ENCODE results near the gene IL10RA. TPM values are rescaled to one million over a fixed set of nuclear protein-coding genes. Genes with fewer than 3 reads are reported as not detected.

Gene IL10RA
- total RNA-seq, 1 experiment from 2014 or later, result not detected

DNA sequence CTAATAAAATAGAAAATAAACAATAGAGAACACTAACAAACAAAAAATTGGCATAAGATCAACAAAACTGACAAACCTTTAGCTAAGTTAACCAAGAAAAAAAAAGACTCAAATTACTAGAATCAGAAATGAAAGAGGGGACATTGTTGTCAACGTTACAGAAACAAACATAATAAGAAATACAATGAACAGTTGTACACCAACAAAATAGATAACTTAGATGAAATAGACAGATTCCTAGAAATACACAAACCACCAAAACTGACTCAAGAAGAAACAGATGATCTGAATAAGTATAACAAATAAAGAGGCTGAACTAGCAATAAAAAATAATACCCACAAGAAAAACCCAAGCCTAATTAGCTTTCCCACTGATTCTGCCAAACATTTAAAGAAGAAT, 55.9 kb downstream of the IL10RA start:
- Histone ChIP-seq H3K9me2 (replicated peaks; ENCODE audit: low read length) (no peaks in the 10 kb centered on the region), H4K20me1 (ENCODE audit: low read length) (no peaks in the 10 kb centered on the region), H3K9ac (ENCODE audit: low read length) (no peak overlapping the region), H3K9me3 (ENCODE audit: low read length) (no peaks in the 10 kb centered on the region), H3K4me2 (ENCODE audit: low read length) (no peak overlapping the region), H3K4me1 (ENCODE audit: insufficient read depth, low read length) (no peaks in the 10 kb centered on the region), H3F3A (ENCODE audit: low read length, unreplicated experiment) (no peaks in the 10 kb centered on the region), H3K36me3 (ENCODE audit: low read depth, low read length) (no peaks in the 10 kb centered on the region), H3K27ac (ENCODE audit: low read length) (no peak overlapping the region), H3K27me3 (ENCODE audit: low read length) (peaks cover 80% of the 10 kb centered on the region), H2AFZ (ENCODE audit: low read length) (no peak overlapping the region), H3K79me2 (ENCODE audit: low read length) (no peaks in the 10 kb centered on the region), H3K4me3 (ENCODE audit: low read length) (no peak overlapping the region)
- no TSS peak for BruUV-seq (replicated peaks)
- TF ChIP-seq, protein P1, sequence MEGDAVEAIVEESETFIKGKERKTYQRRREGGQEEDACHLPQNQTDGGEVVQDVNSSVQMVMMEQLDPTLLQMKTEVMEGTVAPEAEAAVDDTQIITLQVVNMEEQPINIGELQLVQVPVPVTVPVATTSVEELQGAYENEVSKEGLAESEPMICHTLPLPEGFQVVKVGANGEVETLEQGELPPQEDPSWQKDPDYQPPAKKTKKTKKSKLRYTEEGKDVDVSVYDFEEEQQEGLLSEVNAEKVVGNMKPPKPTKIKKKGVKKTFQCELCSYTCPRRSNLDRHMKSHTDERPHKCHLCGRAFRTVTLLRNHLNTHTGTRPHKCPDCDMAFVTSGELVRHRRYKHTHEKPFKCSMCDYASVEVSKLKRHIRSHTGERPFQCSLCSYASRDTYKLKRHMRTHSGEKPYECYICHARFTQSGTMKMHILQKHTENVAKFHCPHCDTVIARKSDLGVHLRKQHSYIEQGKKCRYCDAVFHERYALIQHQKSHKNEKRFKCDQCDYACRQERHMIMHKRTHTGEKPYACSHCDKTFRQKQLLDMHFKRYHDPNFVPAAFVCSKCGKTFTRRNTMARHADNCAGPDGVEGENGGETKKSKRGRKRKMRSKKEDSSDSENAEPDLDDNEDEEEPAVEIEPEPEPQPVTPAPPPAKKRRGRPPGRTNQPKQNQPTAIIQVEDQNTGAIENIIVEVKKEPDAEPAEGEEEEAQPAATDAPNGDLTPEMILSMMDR (conservative IDR thresholded peaks at IDR 0.05; ENCODE audit: low read depth, low read length), result no peak
- no peak for TF ChIP-seq EZH2phosphoT487 (IDR thresholded peaks at IDR 0.05; ENCODE audit: borderline replicate concordance, low read length)
- no peak for TF ChIP-seq EZH2 (IDR thresholded peaks at IDR 0.05; ENCODE audit: low read length, unreplicated experiment)
- intact Hi-C loops (cut with micrococcal nuclease), result no loop called here
- ChIA-PET CTCF (no interaction called here), POLR2A (ENCODE audit: unreplicated experiment) (no interaction called here)
- DNase-seq (no peak), ATAC-seq (no peak)

DNA sequence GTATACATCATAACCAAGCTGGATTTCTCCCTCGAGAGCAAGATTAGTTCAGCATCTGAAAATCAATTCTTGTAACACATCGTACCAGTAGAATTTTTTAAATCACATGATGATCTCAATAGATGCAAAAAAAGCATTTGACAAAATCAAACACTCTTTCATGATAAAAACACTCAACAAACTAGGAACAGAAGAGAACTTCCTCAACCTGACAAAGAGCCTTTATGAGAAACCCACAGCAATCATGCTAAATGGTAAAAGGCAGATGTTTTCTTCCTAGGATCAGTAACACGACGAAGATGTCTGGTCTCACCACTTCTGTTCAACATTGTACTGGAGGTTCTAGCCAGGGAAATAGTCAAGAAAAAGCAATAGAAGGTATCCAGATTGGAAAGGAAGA, 56.6 kb downstream of the IL10RA start:
- TF ChIP-seq, protein P1 (conservative IDR thresholded peaks at IDR 0.05; ENCODE audit: low read depth, low read length), result no peak
- TF ChIP-seq EZH2 (IDR thresholded peaks at IDR 0.05; ENCODE audit: low read length, unreplicated experiment) (no peak), EZH2phosphoT487 (IDR thresholded peaks at IDR 0.05; ENCODE audit: borderline replicate concordance, low read length) (no peak)
- Histone ChIP-seq H3F3A (ENCODE audit: low read length, unreplicated experiment) (no peaks in the 10 kb centered on the region), H3K9me2 (replicated peaks; ENCODE audit: low read length) (no peaks in the 10 kb centered on the region), H2AFZ (ENCODE audit: low read length) (no peak overlapping the region), H3K36me3 (ENCODE audit: low read depth, low read length) (no peaks in the 10 kb centered on the region), H3K27me3 (ENCODE audit: low read length) (peaks cover 80% of the 10 kb centered on the region), H3K4me3 (ENCODE audit: low read length) (no peak overlapping the region), H4K20me1 (ENCODE audit: low read length) (no peaks in the 10 kb centered on the region), H3K27ac (ENCODE audit: low read length) (no peak overlapping the region), H3K9me3 (ENCODE audit: low read length) (no peaks in the 10 kb centered on the region), H3K79me2 (ENCODE audit: low read length) (no peaks in the 10 kb centered on the region), H3K4me1 (ENCODE audit: insufficient read depth, low read length) (no peaks in the 10 kb centered on the region), H3K9ac (ENCODE audit: low read length) (no peak overlapping the region), H3K4me2 (ENCODE audit: low read length) (no peak overlapping the region)
- intact Hi-C loops (cut with micrococcal nuclease), result no loop called here
- ChIA-PET CTCF (no interaction called here), POLR2A (ENCODE audit: unreplicated experiment) (no interaction called here)
- no peak for ATAC-seq
- no peak for DNase-seq
- BruUV-seq (replicated peaks), result no TSS peak

DNA sequence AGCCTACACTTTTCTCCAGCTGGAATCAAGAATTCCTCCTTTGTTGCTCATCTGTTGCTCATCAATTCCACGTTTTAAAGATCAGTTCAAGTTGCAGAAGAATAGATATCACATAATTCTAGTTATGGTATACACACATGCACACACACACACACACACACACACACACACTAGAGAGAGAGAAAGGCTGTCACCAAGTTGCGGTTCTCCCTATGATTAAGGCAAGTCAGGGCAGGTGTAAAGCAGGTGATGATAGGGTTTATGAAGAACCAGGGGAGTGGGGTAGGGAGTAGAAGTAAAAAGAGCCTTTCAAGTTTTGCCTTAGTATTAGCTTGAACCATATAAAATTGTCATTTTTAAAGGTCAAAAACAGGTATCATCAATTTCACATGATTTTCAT, 59.0 kb downstream of the IL10RA start:
- intact Hi-C loops (cut with micrococcal nuclease), result no loop called here
- no peaks in the 10 kb centered on the region for H3F3A ChIP-seq (ENCODE audit: low read length, unreplicated experiment)

More for the DNA sequence above, 59.0 kb downstream of the IL10RA start:
- Histone ChIP-seq H2AFZ (ENCODE audit: low read length) (no peak overlapping the region), H3K9me3 (ENCODE audit: low read length) (no peaks in the 10 kb centered on the region), H3K9ac (ENCODE audit: low read length) (no peak overlapping the region), H3K36me3 (ENCODE audit: low read depth, low read length) (no peaks in the 10 kb centered on the region), H4K20me1 (ENCODE audit: low read length) (no peaks in the 10 kb centered on the region), H3K9me2 (replicated peaks; ENCODE audit: low read length) (no peaks in the 10 kb centered on the region), H3K27me3 (ENCODE audit: low read length) (peaks cover 81% of the 10 kb centered on the region), H3K79me2 (ENCODE audit: low read length) (no peaks in the 10 kb centered on the region), H3K4me1 (ENCODE audit: insufficient read depth, low read length) (no peaks in the 10 kb centered on the region), H3K4me2 (ENCODE audit: low read length) (no peak overlapping the region), H3K4me3 (ENCODE audit: low read length) (no peak overlapping the region), H3K27ac (ENCODE audit: low read length) (no peak overlapping the region)
- TF ChIP-seq EZH2phosphoT487 (IDR thresholded peaks at IDR 0.05; ENCODE audit: borderline replicate concordance, low read length) (no peak), EZH2 (IDR thresholded peaks at IDR 0.05; ENCODE audit: low read length, unreplicated experiment) (no peak)
- TF ChIP-seq, protein P1 (conservative IDR thresholded peaks at IDR 0.05; ENCODE audit: low read depth, low read length), result no peak
- no peak for DNase-seq
- POLR2A ChIA-PET (ENCODE audit: unreplicated experiment), result no interaction called here
- BruUV-seq (replicated peaks), result no TSS peak
- ATAC-seq, result no peak
- CTCF ChIA-PET, result no interaction called here
